Calu3 (cell line): Measurements from ENCODE around the gene SLAIN1. TPM values are rescaled to one million over a fixed set of nuclear protein-coding genes. Genes with fewer than 3 reads are reported as not detected.

Experiments used
- BruUV-seq: library from RNA; stranded (reverse); fragments of 400-500 nt; replicated peaks from 2 replicates; lab custom pipeline; 2021; lab: Mats Ljungman, UMichigan
- CTCF ChIA-PET: fragments of 300-600 bp; sonication (Branson Sonifier 250); formaldehyde crosslinking; loops from one replicate; lab custom pipeline; 2022; ENCODE audit warnings: antibody characterized with exemption; lab: Charles Lee
- DNase-seq: peaks from one replicate; pipeline ENCODE4 v3.0.0; 2022
- H3K27ac Mint-ChIP-seq: one replicate; pipeline ENCODE4 v1.8.0; 2022; ENCODE audit warnings: mixed read lengths; ENCODE audit not compliant: unreplicated experiment
- H3K27me3 Mint-ChIP-seq: one replicate; pipeline ENCODE4 v1.8.0; 2022; ENCODE audit warnings: mixed read lengths; ENCODE audit not compliant: unreplicated experiment
- H3K36me3 Mint-ChIP-seq: one replicate; pipeline ENCODE4 v1.8.0; 2022; ENCODE audit warnings: mild to moderate bottlenecking, moderate library complexity, mixed read lengths; ENCODE audit not compliant: insufficient read depth, unreplicated experiment
- H3K4me1 Mint-ChIP-seq: one replicate; pipeline ENCODE4 v1.8.0; 2022; ENCODE audit warnings: mild to moderate bottlenecking, low read depth, mixed read lengths; ENCODE audit not compliant: unreplicated experiment
- H3K4me3 Mint-ChIP-seq: one replicate; pipeline ENCODE4 v1.8.0; 2022; ENCODE audit warnings: mild to moderate bottlenecking, low read depth, moderate library complexity, mixed read lengths; ENCODE audit not compliant: unreplicated experiment
- H3K9me3 Mint-ChIP-seq: one replicate; pipeline ENCODE4 v1.8.0; 2022; ENCODE audit warnings: low read depth, mixed read lengths; ENCODE audit not compliant: unreplicated experiment
- intact Hi-C: fragments of 100-400 bp; cut with micrococcal nuclease; formaldehyde crosslinking; loops from one replicate; pipeline ENCODE4 v1.10.0; 2022; ENCODE audit not compliant: unreplicated experiment
- total RNA-seq: library from RNA; stranded (reverse); gene quantifications from 2 replicates; pipeline ENCODE4 v1.2.3, GENCODE V29; 2022
- TF ChIP-seq, protein P1 (sequence below): fragments of 200-600 bp; IDR thresholded peaks from one replicate; pipeline ENCODE4 v1.8.0; 2022; ENCODE audit warnings: antibody characterized with exemption; ENCODE audit not compliant: unreplicated experiment

The SLAIN1 gene
- total RNA-seq, 1 experiment from 2014 or later = 4.1 TPM

DNA sequence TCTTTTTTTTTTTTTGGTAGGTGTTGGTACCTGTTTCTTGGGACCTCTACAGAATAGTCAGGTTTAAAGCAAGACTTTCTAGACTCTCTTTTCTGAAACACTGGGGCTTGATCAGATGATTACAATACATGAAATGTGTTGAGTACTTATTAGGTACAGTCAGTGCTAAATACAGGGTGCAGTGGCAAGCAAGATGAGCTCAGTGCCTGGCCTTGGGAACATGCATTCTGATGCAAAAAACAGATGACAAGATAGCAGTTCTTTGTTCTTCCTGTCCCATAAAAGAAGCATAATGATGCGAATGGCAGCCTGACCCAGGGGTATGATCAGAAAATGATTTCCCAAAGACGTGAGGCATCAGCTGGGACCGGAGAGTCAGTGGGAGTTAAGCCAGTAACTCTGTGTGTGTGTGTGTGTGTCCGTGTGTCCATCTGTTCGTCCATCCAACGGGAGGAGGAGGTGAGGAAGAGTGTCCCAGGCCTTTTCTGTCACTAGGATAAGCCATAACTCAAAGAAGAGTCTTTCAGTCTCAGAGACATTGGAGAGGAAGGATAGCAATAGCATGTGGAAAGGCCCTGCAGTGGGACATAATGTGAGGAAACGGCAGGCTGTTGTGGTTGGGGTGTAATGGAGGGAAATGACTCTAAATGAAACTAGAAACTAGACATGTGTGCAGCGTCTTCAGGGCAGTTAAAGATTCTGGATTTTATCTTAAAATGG is 32.2 kb downstream of the SLAIN1 start:
- no peak for DNase-seq
- TF ChIP-seq, protein P1, sequence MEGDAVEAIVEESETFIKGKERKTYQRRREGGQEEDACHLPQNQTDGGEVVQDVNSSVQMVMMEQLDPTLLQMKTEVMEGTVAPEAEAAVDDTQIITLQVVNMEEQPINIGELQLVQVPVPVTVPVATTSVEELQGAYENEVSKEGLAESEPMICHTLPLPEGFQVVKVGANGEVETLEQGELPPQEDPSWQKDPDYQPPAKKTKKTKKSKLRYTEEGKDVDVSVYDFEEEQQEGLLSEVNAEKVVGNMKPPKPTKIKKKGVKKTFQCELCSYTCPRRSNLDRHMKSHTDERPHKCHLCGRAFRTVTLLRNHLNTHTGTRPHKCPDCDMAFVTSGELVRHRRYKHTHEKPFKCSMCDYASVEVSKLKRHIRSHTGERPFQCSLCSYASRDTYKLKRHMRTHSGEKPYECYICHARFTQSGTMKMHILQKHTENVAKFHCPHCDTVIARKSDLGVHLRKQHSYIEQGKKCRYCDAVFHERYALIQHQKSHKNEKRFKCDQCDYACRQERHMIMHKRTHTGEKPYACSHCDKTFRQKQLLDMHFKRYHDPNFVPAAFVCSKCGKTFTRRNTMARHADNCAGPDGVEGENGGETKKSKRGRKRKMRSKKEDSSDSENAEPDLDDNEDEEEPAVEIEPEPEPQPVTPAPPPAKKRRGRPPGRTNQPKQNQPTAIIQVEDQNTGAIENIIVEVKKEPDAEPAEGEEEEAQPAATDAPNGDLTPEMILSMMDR = no peak
- CTCF ChIA-PET = no interaction called here
- intact Hi-C loops = no loop called here
- H3K4me3 Mint-ChIP-seq = no peak overlapping the region
- BruUV-seq = no TSS peak
- H3K27ac Mint-ChIP-seq = no peak overlapping the region
- H3K4me1 Mint-ChIP-seq = no peaks in the 10 kb centered on the region
- no peaks in the 10 kb centered on the region for H3K27me3 Mint-ChIP-seq
- H3K36me3 Mint-ChIP-seq = no peaks in the 10 kb centered on the region
- H3K9me3 Mint-ChIP-seq = no peaks in the 10 kb centered on the region

DNA sequence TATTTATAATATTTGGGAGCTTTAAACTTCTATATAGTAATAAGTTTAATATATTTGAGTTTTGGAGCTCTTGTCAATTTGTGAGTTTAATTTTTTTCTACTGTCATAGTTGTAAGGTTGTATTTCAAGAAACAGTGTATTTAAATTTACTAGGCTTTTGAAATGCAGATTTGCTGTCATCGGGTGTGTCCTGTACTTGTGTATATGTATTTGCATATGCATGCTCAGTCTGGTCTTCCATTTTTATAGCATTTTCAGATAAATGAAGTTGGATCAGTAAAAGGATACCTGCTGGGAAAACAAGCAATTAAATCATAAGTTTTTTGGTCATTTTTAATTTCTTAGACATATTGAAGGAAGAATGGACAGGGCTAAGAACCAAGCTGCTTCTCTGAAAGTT is 33.1 kb downstream of the SLAIN1 start:
- BruUV-seq = no TSS peak
- no peaks in the 10 kb centered on the region for H3K27me3 Mint-ChIP-seq
- no peaks in the 10 kb centered on the region for H3K36me3 Mint-ChIP-seq
- no peak overlapping the region for H3K27ac Mint-ChIP-seq
- DNase-seq = no peak
- no peak overlapping the region for H3K4me3 Mint-ChIP-seq
- CTCF ChIA-PET = no interaction called here
- no peaks in the 10 kb centered on the region for H3K9me3 Mint-ChIP-seq
- intact Hi-C loops = no loop called here
- TF ChIP-seq, protein P1 = no peak
- H3K4me1 Mint-ChIP-seq = no peaks in the 10 kb centered on the region

DNA sequence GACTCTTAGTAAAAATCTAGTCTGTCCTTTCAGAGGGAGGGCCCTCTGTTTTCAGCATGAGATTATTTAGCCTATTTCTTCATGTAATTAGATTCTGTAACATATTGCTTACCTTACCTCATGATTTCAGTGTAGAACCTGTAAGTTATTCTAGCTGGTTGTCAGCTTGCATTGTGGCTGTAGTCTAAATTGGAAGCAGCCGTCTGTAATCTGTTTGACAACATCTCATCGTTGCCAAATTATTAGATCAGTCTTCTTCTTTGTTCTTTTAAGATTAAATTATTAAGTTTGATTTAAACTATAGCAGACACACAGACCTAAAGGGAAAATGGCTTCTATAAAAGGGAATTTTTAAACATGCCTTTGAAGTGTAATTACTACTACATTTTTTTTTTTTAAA is 34.8 kb downstream of the SLAIN1 start:
- CTCF ChIA-PET = interaction anchor here (1.1 kb wide), 1 partner anchor 78 kb away, joined by 5 read pairs; no protein-coding TSS in a partner anchor
- DNase-seq = no peak
- H3K27ac Mint-ChIP-seq = no peak overlapping the region
- H3K36me3 Mint-ChIP-seq = no peaks in the 10 kb centered on the region
- intact Hi-C loops = no loop called here
- no peak overlapping the region for H3K4me3 Mint-ChIP-seq
- H3K27me3 Mint-ChIP-seq = no peaks in the 10 kb centered on the region
- BruUV-seq = no TSS peak
- TF ChIP-seq, protein P1 = no peak
- H3K9me3 Mint-ChIP-seq = no peaks in the 10 kb centered on the region
- H3K4me1 Mint-ChIP-seq = no peaks in the 10 kb centered on the region

DNA sequence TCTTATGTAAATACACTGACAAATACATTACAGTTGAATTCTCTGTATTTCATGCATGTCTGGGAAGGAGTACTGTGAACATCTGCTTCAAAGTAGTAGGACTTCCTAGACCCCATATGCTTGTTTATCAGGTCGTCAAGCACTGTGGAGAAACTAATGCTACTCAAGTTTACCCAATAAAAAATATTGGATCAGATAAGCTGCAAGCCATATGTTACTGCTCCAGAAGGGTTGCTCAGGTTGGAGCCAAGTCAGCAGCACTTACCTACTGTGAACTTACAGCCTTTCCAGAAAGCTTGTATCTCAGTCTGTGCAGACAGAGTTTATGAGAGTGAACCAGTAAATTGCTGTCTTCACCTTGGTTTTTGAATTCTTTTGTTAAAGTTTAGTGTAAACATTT is 36.2 kb downstream of the SLAIN1 start:
- intact Hi-C loops = no loop called here
- Mint-ChIP-seq H3K36me3 (no peaks in the 10 kb centered on the region), H3K9me3 (no peaks in the 10 kb centered on the region), H3K4me3 (no peak overlapping the region), H3K27ac (no peak overlapping the region), H3K27me3 (no peaks in the 10 kb centered on the region), H3K4me1 (no peaks in the 10 kb centered on the region)
- DNase-seq = no peak
- CTCF ChIA-PET = no interaction called here
- TF ChIP-seq, protein P1 = no peak
- BruUV-seq = no TSS peak
